DMS153 treated with DMSO at 0.1 percent for 48 hours (cell line): ENCODE results near the gene EIF1.
"Not testable (repeated sequence)": the region's sequence is repeated elsewhere in the genome, so short reads cannot be mapped to it uniquely, and the experiment has no call there.

Experiments used
- DNase-seq: peaks from one replicate; lab custom pipeline; 2025; ENCODE audit not compliant: unreplicated experiment; lab: John Stamatoyannopoulos, UW

EIF1 gene

DNA sequence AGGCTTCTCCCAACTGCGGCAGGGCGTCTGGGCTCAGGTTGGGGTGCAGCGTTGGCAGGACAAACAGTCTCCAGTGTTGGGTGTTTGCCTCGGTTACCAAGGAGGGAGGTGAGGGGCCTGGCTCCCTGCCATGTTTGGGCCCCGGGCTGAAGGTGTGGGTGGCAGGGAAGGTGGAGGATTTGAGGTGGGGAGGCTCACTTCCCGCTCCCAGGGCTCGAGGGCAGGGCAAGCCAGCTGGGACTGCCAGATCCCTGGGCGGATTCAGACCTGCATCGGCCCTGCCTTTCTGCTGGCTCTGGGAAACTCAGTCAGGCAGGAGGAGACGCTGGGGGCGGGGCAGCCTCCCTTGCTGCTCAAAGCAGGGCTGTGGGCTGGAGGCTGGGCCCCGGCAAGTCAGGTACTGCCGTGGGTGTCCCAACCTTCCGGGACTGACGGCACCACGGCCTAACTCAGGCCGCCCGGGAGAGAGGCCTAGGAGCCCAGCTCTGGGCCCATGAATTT lies 33.0 kb upstream of the EIF1 start:
- DNase-seq: peak; percentile 59

DNA sequence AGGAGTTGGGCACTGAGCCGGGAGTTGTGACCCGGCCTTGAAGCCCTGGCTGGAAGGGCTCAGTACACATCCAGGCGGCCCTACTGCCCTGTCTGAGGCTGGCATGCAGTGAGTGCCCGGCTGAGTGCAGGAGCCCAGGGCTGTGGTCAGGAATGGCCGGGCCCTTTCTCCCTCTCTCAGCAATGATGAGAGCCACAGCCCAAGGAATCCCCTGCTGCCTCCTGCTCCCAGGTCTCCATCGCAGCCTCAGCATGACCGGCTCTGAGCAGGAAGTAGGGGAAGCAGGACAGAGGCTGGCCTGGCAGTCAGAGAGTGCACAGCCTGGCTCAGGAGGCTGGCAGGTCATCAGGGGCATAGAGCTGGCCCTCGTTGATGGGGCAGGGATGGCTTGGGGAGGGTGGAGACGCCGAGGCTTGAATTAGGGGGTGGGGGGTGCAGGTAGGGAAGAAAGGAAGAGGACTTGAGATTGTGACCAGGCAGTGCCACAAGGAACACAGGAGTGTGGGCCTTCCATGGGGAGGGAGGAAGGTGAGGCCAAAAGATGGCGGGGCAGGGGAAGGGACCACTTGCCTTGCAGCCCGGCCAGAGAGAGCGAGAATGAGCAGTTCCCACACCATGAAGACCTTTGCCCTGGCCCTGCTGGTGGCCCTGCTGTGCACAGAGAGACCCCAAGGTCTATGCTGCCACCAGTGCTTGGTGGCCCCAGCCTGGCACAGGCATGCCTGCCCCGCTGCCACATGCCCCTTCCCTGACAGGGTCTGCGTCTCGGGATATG lies 32.2 kb upstream of the EIF1 start:
- no peak for DNase-seq

DNA sequence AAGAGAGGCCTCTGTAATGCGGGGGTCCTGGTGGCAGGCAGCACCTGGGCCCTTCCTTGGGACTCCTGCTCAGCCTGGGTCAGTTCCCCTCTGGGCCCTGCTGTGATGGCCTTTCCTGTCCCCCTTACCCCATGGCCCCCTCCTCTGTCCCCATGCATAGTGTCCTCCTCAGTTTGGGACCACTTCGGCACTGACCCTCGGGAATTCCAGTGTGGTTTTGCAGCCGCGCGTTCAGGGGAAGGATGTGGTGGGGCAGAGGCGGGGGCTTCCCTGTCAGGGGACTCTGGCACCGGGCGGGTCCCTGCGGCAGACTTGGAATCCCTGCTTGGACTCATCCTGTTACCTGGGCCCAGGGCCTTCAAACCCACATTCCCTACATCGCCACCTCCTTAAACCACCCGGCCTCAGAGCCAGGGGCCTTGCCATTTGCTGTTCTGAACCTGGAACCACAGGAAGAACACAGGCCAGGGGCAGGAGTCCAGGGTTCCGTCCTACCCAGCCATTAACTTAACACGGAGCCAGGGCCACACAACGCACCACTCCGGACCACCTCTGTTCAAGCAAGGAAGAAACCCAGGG lies 31.4 kb upstream of the EIF1 start:
- no peak for DNase-seq

DNA sequence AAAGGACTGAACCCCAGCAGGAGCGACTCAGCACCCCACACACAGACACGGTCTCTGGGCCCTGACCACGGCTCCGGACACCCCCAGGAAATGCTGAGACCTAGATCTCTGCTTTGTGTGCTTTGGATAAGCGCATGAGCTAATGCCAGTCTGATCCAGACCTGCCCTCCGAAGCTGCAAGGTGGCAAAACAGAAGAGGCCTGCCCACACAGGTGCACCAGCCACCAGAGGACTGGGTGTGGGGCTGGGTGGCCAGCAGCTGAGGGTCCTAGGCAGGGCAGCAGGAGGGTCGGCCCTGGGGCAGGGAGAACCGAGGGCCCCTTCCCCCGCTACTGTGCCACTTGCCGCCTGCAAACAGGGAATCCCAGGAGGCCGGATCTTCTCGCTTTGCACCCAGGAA lies 30.7 kb upstream of the EIF1 start:
- no peak for DNase-seq

DNA sequence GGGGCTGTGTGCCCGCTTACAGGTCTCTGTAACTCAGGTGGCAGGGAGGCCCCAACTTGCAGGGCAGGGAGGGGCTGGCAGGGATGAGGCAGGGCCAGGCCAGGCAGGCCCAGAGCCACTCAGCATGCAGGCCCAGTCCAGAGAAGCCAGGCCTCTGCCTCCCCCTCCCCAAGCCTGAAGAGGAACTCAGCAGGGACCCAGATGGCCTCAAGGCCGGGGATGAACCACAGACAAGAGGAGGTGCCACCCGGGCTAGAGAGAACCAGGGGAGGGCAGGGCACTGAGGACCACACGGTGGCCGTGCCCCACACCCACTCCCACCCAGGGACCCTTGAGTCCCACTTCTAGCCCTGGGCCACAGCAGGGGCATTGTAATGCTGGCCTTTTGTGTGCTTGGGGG lies 29.8 kb upstream of the EIF1 start:
- no peak for DNase-seq

DNA sequence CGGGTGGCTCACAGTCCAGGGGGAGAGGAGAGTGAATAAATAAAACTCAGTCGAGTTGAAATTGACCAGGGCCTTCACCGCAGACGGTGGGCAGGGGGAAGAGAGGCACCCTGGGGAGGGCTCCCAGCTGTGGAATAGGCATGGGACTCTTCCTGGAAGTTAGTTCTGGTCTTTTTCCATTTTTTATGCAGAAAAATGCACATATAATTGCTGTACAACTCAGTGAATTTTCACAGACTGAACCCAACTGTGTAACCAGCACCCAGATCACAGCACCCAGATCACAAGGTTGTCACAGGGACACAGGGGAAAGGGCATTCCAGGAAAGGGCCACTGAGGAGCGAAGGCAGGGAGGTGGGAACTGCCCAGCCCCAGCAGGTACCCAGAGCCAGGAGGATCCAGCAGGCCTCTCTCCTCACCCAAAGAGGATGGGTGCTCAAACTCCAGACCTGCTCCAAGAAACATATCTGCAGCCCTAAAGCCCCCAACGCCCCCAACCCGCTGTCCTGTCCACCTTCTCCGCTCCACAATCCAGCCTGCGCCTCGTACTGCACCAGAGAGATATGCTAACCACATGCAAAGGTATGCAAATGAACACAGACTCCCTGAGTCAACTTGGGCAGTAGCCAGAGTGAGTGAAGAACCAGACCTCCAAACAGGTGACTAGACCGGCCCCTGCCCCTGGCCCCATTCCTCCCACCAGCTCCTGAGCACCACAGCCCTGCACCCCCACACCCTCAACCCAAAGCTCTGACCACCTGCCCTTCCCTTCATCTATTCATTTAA lies 29.1 kb upstream of the EIF1 start:
- DNase-seq: no peak

DNA sequence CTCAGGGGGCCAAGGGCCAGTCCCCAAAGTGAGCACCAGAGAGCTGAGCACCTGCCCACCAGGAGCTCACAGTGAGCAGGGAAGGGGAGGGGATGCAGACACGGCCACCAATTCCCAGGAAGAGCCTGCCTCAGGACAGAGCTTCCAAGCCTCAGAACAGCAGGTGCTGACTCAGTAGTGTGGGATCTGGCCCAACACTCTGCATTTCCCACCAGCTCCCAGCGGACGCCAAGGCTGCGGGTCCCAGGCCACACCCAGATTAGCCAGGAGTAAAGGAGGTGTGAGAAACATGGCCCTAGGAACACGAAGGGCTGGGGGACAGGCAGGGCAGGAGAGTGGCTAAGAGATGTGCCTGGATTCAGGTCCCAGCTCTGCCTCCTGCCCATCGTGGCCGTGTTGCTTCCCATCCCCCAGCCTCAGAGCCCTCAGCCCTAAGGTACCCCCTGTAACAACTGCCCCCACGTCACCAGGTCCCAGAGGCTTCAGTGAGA lies 28.4 kb upstream of the EIF1 start:
- DNase-seq: no peak

DNA sequence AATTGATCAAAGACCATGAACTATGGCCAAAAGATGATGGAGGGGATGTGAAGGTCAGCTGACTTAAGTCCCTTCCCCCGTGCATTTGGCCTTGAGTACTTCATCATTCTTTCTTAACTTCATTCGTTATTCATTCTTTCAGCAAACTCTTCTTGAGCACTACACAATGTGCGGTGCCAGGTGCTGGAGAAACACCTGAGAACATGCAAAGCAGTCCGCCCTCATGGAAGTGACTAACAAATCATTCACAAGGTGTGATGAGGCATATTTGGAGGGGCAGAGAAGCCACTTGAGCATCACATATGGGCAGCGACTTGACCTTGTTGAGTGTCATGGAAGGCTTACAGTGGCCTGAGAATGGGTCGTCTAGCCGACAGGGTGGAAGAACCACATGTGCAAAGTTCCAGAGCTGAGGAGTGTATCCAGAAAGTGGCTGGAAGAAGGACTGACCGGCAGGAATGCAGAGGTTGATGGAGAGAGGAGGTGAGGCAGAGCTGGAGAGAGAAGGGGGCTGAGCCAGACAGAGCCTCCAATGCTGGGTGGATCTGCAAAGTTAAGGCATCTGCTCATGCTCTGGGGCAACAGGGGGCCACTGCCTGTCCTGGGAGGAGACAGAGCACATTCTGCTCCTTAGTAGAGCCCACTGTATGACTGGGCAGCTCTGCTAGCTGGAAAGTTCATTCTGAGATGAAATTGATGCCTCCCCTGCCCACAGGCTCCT lies 25.1 kb upstream of the EIF1 start:
- DNase-seq: no peak

DNA sequence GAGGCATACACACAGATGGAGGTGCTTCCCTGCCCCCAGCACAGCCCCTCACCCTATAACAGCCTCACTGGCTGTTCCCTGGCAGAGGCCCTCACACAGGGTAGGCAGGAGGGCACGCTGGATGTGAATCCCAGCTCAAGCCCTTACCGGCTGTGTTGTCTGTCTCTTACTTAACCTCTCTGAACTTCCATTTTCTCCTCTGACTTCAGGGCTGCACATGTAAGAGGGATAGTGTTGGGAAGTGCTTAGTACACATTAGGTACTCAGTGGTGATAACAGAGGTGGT lies 24.6 kb upstream of the EIF1 start:
- no peak for DNase-seq

DNA sequence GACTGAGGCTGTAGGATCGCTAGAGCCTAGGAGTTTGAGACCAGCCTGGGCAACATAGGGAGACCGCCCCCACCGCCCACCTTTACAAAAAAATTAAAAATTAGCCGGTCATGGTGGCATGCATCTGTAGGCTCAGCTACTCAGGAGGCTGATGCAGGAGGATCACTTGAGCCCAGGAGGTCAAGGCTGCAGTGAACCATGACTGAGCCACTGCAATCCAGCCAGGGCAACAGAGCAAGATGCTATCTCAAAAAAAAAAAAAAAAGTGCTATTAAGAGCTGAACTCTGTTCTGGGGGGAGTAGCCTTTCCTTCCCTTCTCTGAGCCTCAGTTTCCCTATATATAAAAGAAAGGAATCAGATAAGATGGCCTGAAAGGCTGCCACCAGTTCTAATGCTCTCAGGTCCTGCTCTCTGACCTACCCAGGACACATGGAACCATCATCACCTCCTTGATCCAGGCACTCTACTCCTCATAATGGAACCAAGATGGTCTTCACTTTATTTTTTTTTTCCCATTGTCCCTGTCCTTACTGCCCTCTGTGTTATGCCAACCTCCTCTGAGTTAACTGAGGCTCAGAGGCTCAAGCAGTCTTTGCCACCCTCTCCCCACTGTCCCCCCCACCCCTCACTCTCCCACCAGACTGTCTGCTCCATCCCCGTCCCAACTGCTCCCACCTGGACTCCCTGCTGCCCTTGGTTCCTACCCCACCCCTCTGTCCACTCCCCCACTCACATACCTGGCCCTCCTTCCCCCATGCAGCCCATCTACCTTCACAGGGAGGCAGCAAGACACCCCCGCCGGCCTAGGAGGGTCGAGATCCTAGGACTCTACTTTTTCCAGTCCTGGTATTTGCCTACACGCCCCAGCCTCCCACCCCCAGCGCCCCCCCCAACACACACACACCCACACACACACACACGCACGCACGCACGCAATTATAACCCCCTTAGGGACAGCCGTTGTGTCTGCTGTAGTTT lies 23.8 kb upstream of the EIF1 start:
- no peak for DNase-seq

DNA sequence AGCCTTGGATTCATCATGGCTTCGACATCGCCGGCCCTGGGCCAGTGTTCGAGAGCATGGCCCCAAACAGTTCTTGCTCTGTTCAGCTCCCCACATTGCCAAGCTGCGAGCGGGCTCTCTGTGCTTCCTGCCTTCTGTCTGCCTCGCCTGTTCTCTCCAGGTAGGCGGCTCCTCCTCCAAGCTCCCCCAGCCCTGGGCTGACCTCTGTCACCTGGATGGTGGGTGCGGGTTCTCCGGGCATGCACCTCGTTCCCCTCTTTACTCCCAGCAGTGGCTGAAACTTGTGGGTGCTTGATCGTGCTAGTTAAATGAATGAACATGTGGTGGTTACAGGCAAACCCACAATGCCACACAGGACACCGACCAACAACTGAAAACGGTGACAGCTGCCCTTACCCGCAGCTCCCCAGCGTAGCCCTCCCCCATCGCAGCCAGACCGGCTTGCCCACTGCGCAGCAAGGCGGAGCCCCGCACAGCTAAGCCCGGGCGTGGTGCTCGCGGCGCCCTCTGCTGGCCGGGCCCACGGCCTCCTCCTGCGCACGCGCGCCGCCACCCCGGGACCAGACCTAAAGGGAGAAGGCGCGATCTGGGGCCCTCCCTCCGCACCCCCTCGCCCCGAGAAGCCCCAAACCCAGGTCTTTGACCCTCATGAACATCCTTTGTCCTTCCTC lies 23.0 kb upstream of the EIF1 start:
- DNase-seq: peak; percentile 70

DNA sequence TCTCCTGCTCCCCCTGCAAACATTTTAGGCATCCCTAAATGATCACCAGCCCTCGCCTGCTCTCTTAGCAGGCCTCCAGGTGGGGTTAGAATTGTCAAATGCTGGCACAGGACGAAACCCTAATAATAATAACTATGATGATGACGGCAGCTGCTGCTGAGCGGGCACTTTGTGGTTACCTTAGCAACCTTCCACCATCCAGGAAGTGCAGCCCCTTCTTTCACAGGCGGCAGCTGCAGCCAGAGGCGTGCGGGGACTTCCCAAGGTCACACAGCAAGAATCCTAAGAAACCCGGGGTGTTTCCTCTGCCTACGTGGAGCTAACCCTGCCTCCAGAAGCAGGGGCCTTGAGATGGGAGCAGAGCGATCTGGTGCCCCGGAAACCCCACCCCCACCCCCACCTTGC lies 22.4 kb upstream of the EIF1 start:
- peak; percentile 59 for DNase-seq

DNA sequence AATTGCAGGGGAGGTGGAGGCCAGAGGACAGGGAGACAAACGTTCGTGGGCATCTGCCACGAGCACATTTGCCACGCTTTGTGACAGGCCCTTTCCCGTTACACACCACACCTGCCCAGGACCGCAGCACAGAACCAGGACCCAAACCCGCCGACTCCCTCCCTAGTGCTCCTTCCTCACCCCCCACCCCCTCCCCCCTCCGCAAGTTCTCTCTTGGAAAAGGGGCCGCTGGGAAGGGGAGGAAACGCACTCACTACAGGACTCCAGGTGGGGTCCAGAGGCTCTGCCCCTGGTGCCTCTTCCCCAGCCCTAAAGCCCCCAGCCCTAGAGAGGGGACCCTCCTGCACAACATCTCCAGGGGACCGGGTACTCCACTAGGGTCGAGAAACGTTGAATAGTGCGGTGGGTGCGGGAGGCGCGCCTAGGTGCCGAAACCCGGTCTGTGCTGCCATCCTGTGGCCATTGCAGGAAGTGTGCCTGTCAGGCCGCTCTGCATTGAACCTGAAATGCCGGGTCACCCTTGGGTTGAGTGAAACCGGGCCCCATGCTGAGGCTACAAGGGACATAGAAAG lies 21.9 kb upstream of the EIF1 start:
- DNase-seq: peak; percentile 71

DNA sequence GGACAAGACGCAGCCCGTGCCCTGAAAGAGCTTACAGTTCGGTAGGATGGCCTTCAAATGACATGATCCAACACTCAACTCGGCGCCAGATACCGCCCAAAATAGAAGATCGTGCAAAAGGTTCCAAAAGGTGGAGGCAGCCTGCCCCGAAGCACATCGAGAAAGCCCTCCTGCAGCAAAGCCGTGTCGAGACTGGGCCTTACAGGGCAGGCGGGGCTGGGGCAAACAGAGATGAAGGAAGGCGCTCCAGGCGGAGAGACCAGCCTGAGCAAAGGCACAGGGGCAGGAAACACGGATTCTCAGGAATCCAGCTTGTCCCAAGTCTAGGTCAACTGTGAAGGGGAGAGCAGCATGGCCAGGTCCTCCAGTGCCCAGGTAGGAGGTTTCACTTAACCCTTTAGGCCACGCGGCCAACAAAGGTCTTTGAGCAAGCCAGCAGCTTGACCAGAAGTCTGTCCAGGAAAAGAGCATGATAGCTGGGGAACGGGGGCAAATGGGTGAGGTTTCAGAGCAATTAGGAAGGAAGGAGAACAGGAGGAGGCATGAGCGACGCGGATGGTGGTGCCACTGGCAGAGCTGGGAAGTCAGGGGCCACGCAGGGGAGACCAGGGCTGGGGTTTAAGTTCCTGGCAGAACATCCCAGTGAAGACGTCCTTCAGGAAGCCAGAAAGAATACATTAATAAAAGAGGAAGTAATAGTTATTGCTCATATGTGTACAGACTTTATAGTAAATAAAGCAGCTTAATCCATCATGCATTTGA lies 21.2 kb upstream of the EIF1 start:
- no peak for DNase-seq

DNA sequence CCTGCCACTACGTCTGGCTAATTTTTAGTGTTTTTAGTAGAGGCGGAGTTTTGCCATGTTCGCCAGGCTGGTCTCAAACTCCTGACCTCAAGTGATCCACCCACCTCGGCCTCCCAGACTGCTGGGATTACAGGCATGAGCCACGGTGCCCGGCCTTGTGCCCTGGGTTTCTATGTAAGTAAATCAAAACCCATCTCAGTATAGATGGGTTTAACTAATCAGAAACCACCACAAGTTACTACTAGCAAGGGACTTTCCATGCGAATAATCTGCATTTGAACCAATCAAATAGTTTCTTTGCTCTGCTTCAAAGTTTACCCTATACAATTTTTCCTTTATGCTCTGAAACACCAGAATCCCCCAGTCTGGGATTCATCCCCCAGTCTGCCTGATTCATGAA lies 16.5 kb upstream of the EIF1 start:
- DNase-seq: no peak

DNA sequence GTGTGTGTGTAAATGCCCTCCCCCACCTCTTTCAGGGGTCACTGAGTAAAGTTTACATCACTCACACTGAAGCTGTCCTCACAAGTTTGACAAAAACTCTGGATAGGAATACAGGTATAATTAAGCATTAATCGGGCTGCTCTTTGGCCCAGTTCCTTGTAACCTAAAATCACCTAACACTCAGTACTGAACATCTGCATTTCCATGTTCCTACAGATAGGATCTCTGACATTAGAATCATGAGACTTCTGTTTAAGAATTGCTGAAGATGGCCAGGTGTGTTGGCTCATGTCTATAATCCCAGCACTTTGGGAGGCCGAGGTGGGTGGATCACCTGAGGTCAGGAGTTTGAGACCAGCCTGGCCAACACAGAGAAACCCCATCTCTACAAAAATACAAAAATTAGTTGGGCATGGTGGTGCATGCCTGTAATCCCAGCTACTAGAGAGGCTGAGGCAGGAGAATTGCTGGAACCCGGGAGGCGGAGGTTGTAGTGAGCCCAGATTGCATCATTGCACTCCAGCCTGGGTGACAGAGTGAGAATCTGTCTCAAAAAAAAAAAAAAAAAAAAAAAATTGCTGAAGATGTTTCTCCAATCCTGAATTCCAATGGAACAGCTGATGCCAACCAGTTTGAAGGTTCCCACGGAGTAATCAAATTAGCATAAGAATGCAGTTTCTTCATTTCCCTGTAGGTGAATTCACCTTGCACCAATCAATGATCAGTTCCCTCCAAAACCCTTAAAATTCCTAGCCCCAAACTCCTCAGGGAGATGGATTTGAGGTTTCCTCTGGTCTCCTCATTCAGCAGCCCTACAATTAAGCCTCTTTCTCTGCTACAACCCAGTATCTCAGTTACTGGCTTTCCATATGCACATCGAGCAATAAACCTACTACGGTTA lies 13.3 kb upstream of the EIF1 start:
- not testable (repeated sequence) for DNase-seq

DNA sequence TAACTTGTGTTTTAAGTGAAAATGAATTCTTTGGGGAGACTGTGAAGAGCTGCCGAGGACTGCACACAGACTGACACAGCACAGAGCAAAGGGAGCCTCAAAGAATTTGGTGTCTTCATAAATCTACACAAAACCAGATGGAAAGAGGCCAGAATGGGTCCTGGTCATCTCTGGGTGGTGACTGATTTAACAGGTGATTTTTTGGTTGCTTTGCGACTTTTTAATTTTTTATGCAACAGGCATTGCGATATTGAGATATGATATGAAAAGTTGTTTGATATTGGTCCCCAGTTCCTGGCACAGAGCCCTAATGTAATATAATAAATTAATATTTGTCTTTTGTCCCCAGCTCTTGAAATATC lies 12.6 kb upstream of the EIF1 start:
- no peak for DNase-seq
